HepG2 (cell line): ENCODE data around the gene ACD. TPM values are rescaled to one million over a fixed set of nuclear protein-coding genes. Genes with fewer than 3 reads are reported as not detected.

Source experiments
- FIP1L1 ChIP-seq: fragments of 200-400 bp; formaldehyde crosslinking; IDR thresholded peaks from 2 replicates; pipeline ENCODE4 v1.6.1; 2018; ENCODE audit warnings: low read depth, mild to moderate bottlenecking, low read length, moderate library complexity, borderline replicate concordance; ENCODE audit not compliant: insufficient read depth
- GLI4 ChIP-seq: sonication (generic); formaldehyde crosslinking; IDR thresholded peaks from 2 replicates; pipeline ENCODE4 v1.5.1; 2020; ENCODE audit warnings: missing genetic modification reagents, mild to moderate bottlenecking, moderate library complexity, borderline replicate concordance
- HNRNPUL1 ChIP-seq: fragments of 200-400 bp; formaldehyde crosslinking; IDR thresholded peaks from 2 replicates; pipeline ENCODE4 v1.6.1; 2017; ENCODE audit warnings: low read depth, mild to moderate bottlenecking, low read length, moderate library complexity
- NKX3-1 ChIP-seq: sonication (generic); formaldehyde crosslinking; IDR thresholded peaks from 2 replicates; pipeline ENCODE4 v1.5.0; 2020; ENCODE audit warnings: missing genetic modification reagents
- ZFAT ChIP-seq: sonication (generic); formaldehyde crosslinking; conservative IDR thresholded peaks from 2 replicates; pipeline ENCODE4 v1.8.1; 2023; ENCODE audit warnings: missing genetic modification reagents, inconsistent platforms
- ZNF383 ChIP-seq: sonication (generic); formaldehyde crosslinking; IDR thresholded peaks from 2 replicates; pipeline ENCODE4 v1.4.0; 2020; ENCODE audit warnings: missing genetic modification reagents, mild to moderate bottlenecking, borderline replicate concordance
- ZNF607 ChIP-seq: sonication (generic); formaldehyde crosslinking; IDR thresholded peaks from 2 replicates; pipeline ENCODE4 v1.5.1; 2020; ENCODE audit warnings: missing genetic modification reagents, mild to moderate bottlenecking, borderline replicate concordance
- ZNF703 ChIP-seq: sonication (generic); formaldehyde crosslinking; IDR thresholded peaks from 2 replicates; pipeline ENCODE4 v1.5.1; 2020; ENCODE audit warnings: missing genetic modification reagents, mild to moderate bottlenecking, moderate library complexity, borderline replicate concordance
- polyA plus RNA-seq, 8 experiments: library from polyadenylated mRNA; depleted of rRNA in 3 of 8; stranded (reverse) in 7 of 8; unstranded in 1 of 8; fragments of >200 nt; fragmentation: Illumina TruSeq in 4 of 8; extraction: Trizol in 4 of 8; gene quantifications; 2 replicates each; pipeline versions ENCODE4 v1.2.1 to v1.2.3, GENCODE V29; 2011 to 2016; ENCODE audit warnings: low read depth in 4 of 8, missing spikeins in 1 of 8, mixed read lengths in 1 of 8; ENCODE audit not compliant: insufficient read depth in 1 of 8
- total RNA-seq, 5 experiments: library from RNA; depleted of rRNA; stranded (reverse); fragments of >200 nt; fragmentation: Illumina TruSeq; extraction: Trizol; gene quantifications; 2 replicates each; pipeline ENCODE4 v1.2.3, GENCODE V29; 2016; ENCODE audit warnings: low read depth in 1 of 5
- TF ChIP-seq, protein P1 (sequence below): IDR thresholded peaks from 2 replicates; pipeline ENCODE4 v1.6.1; 2012; ENCODE audit warnings: low read length, improper control_type of control experiment
- TF ChIP-seq, protein P2 (sequence below): sonication (generic); formaldehyde crosslinking; IDR thresholded peaks from one replicate; pipeline ENCODE4 v1.5.1; 2020; ENCODE audit warnings: mild to moderate bottlenecking, missing genetic modification reagents; ENCODE audit errors: not compliant biosample characterization
- TF ChIP-seq, protein P3 (sequence below): sonication (generic); formaldehyde crosslinking; IDR thresholded peaks from 2 replicates; pipeline ENCODE4 v1.5.1; 2020; ENCODE audit warnings: mild to moderate bottlenecking, missing genetic modification reagents, moderate library complexity

ACD gene
- total and polyA plus RNA-seq, 2 of the 13 experiments (the other 11 are each of a cell fraction or from before 2014, with no cell fraction given) = 32.6 to 38.3 TPM

DNA sequence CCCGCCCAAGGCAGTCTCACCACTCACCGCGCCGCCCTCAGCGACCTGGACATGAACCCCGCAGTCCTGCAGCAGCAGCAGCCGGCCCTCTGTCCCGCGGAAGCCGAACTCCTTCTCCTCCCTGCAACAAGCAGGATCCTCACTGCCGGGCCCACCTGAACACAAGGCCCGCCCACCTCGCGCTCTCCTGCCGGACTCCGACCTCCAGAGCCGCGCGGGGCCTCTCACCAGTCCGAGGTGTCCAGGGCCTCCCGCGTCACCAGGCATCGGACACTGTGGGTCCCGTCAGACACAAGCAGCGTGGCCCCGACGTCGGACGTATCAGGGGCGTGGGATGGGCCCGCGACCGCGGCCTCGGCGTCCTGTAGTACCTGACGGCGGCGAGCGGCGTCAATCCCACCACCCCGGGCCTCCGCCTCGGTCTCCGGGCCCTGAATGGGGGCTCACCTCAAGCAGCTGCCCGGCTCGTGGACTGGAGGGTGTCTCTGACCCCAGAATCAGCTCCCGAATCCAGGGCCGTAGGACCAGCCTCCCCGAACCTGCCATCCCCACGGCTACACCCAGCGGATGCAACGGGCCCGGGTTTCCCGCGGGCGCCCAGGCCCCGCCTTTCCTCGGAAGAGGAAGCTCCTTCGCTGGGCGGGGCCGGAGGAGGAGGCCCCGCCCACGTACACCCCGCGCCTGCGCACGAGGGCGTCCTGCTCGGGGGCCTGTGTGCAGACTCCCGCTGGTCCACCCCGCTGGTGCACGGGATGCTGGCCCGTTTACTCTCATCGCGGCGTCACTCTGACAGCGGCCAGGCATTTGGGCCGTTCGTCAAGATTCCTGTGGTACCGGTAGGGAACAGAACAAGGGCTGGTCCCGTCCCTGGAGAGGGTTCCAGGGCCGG, at the start of gene ACD (continued):
- TF ChIP-seq ZNF383 (CRISPR knock-in tag) (peak; percentile 88; the same call in 1 of the 2 replicates), ZNF703 (CRISPR knock-in tag) (no peak), GLI4 (CRISPR knock-in tag) (no peak; the same call in 1 of the 2 replicates), FIP1L1 (no peak), ZNF607 (CRISPR knock-in tag) (peak; percentile 57), HNRNPUL1 (no peak), NKX3-1 (CRISPR knock-in tag) (no peak), ZFAT (CRISPR knock-in tag) (no peak)
- TF ChIP-seq, protein P1, sequence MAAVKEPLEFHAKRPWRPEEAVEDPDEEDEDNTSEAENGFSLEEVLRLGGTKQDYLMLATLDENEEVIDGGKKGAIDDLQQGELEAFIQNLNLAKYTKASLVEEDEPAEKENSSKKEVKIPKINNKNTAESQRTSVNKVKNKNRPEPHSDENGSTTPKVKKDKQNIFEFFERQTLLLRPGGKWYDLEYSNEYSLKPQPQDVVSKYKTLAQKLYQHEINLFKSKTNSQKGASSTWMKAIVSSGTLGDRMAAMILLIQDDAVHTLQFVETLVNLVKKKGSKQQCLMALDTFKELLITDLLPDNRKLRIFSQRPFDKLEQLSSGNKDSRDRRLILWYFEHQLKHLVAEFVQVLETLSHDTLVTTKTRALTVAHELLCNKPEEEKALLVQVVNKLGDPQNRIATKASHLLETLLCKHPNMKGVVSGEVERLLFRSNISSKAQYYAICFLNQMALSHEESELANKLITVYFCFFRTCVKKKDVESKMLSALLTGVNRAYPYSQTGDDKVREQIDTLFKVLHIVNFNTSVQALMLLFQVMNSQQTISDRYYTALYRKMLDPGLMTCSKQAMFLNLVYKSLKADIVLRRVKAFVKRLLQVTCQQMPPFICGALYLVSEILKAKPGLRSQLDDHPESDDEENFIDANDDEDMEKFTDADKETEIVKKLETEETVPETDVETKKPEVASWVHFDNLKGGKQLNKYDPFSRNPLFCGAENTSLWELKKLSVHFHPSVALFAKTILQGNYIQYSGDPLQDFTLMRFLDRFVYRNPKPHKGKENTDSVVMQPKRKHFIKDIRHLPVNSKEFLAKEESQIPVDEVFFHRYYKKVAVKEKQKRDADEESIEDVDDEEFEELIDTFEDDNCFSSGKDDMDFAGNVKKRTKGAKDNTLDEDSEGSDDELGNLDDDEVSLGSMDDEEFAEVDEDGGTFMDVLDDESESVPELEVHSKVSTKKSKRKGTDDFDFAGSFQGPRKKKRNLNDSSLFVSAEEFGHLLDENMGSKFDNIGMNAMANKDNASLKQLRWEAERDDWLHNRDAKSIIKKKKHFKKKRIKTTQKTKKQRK = no peak
- TF ChIP-seq, protein P2, sequence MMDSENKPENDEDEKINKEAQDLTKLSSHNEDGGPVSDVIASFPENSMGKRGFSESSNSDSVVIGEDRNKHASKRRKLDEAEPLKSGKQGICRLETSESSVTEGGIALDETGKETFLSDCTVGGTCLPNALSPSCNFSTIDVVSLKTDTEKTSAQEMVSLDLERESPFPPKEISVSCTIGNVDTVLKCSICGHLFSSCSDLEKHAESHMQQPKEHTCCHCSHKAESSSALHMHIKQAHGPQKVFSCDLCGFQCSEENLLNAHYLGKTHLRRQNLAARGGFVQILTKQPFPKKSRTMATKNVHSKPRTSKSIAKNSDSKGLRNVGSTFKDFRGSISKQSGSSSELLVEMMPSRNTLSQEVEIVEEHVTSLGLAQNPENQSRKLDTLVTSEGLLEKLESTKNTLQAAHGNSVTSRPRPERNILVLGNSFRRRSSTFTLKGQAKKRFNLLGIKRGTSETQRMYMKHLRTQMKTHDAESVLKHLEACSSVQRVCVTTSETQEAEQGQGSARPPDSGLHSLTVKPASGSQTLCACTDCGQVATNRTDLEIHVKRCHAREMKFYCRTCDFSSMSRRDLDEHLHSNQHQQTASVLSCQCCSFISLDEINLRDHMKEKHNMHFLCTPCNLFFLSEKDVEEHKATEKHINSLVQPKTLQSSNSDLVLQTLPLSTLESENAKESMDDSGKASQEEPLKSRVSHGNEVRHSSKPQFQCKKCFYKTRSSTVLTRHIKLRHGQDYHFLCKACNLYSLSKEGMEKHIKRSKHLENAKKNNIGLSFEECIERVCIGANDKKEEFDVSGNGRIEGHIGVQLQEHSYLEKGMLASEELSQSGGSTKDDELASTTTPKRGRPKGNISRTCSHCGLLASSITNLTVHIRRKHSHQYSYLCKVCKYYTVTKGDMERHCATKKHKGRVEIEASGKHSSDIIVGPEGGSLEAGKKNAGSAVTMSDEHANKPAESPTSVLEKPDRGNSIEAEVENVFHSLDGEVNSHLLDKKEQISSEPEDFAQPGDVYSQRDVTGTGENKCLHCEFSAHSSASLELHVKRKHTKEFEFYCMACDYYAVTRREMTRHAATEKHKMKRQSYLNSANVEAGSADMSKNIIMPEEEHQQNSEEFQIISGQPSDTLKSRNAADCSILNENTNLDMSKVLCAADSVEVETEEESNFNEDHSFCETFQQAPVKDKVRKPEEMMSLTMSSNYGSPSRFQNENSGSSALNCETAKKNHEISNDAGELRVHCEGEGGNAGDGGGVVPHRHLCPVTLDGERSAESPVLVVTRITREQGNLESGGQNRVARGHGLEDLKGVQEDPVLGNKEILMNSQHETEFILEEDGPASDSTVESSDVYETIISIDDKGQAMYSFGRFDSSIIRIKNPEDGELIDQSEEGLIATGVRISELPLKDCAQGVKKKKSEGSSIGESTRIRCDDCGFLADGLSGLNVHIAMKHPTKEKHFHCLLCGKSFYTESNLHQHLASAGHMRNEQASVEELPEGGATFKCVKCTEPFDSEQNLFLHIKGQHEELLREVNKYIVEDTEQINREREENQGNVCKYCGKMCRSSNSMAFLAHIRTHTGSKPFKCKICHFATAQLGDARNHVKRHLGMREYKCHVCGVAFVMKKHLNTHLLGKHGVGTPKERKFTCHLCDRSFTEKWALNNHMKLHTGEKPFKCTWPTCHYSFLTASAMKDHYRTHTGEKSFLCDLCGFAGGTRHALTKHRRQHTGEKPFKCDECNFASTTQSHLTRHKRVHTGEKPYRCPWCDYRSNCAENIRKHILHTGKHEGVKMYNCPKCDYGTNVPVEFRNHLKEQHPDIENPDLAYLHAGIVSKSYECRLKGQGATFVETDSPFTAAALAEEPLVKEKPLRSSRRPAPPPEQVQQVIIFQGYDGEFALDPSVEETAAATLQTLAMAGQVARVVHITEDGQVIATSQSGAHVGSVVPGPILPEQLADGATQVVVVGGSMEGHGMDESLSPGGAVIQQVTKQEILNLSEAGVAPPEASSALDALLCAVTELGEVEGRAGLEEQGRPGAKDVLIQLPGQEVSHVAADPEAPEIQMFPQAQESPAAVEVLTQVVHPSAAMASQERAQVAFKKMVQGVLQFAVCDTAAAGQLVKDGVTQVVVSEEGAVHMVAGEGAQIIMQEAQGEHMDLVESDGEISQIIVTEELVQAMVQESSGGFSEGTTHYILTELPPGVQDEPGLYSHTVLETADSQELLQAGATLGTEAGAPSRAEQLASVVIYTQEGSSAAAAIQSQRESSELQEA (CRISPR knock-in tag) = peak; percentile 43
- TF ChIP-seq, protein P3, sequence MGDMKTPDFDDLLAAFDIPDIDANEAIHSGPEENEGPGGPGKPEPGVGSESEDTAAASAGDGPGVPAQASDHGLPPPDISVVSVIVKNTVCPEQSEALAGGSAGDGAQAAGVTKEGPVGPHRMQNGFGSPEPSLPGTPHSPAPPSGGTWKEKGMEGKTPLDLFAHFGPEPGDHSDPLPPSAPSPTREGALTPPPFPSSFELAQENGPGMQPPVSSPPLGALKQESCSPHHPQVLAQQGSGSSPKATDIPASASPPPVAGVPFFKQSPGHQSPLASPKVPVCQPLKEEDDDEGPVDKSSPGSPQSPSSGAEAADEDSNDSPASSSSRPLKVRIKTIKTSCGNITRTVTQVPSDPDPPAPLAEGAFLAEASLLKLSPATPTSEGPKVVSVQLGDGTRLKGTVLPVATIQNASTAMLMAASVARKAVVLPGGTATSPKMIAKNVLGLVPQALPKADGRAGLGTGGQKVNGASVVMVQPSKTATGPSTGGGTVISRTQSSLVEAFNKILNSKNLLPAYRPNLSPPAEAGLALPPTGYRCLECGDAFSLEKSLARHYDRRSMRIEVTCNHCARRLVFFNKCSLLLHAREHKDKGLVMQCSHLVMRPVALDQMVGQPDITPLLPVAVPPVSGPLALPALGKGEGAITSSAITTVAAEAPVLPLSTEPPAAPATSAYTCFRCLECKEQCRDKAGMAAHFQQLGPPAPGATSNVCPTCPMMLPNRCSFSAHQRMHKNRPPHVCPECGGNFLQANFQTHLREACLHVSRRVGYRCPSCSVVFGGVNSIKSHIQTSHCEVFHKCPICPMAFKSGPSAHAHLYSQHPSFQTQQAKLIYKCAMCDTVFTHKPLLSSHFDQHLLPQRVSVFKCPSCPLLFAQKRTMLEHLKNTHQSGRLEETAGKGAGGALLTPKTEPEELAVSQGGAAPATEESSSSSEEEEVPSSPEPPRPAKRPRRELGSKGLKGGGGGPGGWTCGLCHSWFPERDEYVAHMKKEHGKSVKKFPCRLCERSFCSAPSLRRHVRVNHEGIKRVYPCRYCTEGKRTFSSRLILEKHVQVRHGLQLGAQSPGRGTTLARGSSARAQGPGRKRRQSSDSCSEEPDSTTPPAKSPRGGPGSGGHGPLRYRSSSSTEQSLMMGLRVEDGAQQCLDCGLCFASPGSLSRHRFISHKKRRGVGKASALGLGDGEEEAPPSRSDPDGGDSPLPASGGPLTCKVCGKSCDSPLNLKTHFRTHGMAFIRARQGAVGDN (CRISPR knock-in tag) = peak; percentile 90
